KMS-11 (cell line): ENCODE measurements around the gene LEO1.

Source experiments
- H2AFZ ChIP-seq: fragments of 200-600 bp; sonication (generic); 2 replicates; pipeline ENCODE4 v1.6.1; 2016; ENCODE audit warnings: antibody characterized with exemption, mixed run types, low read depth
- H3K27ac ChIP-seq: fragments of 200-600 bp; sonication (generic); 2 replicates; pipeline ENCODE4 v1.6.1; 2016; ENCODE audit warnings: mild to moderate bottlenecking, mixed run types
- H3K27me3 ChIP-seq: fragments of 200-600 bp; sonication (generic); 2 replicates; pipeline ENCODE4 v1.6.1; 2017; ENCODE audit warnings: mild to moderate bottlenecking, low read depth, mixed run types, moderate library complexity; ENCODE audit not compliant: insufficient read depth
- H3K36me3 ChIP-seq: fragments of 200-600 bp; sonication (generic); 2 replicates; pipeline ENCODE4 v1.6.1; 2017; ENCODE audit warnings: mild to moderate bottlenecking, mixed run types; ENCODE audit not compliant: insufficient read depth
- H3K4me1 ChIP-seq: fragments of 200-600 bp; sonication (generic); 2 replicates; pipeline ENCODE4 v1.6.1; 2016; ENCODE audit warnings: mild to moderate bottlenecking, low read depth, mixed run types; ENCODE audit not compliant: poor library complexity, severe bottlenecking
- H3K4me2 ChIP-seq: fragments of 200-600 bp; sonication (generic); 2 replicates; pipeline ENCODE4 v1.7.0; 2016; ENCODE audit warnings: mild to moderate bottlenecking, mixed run types
- H3K4me3 ChIP-seq: fragments of 200-600 bp; sonication (generic); IDR thresholded peaks from 2 replicates; pipeline ENCODE4 v1.6.1; 2017; ENCODE audit warnings: low read depth, low read length, mixed read lengths; ENCODE audit not compliant: insufficient read depth
- H3K79me2 ChIP-seq: fragments of 200-600 bp; sonication (generic); 2 replicates; pipeline ENCODE4 v1.6.1; 2016; ENCODE audit warnings: low read depth, mixed run types; ENCODE audit not compliant: insufficient read depth
- H3K9ac ChIP-seq: fragments of 200-600 bp; sonication (generic); 2 replicates; pipeline ENCODE4 v1.6.1; 2016; ENCODE audit warnings: mild to moderate bottlenecking, mixed run types
- H4K20me1 ChIP-seq: fragments of 200-600 bp; sonication (generic); 2 replicates; pipeline ENCODE4 v1.6.1; 2016; ENCODE audit warnings: mild to moderate bottlenecking, mixed run types; ENCODE audit not compliant: insufficient read depth
- CTCF ChIP-seq: fragments of 200-600 bp; sonication (generic); conservative IDR thresholded peaks from 2 replicates; pipeline ENCODE4 v1.6.1; 2017; ENCODE audit warnings: low read depth, mild to moderate bottlenecking, antibody characterized with exemption, low read length, moderate library complexity, mixed read lengths

The LEO1 gene

GRCh38 chr15:51909584-51909983 is 62.0 kb downstream of the LEO1 start:
- peaks cover 15% of the 10 kb centered on the region for H3K4me1 ChIP-seq
- no peak overlapping the region for H2AFZ ChIP-seq
- H3K4me3 ChIP-seq = no peak overlapping the region
- TF ChIP-seq CTCF = no peak
- no peaks in the 10 kb centered on the region for H3K36me3 ChIP-seq
- no peak overlapping the region for H3K9ac ChIP-seq
- no peaks in the 10 kb centered on the region for H3K79me2 ChIP-seq
- no peaks in the 10 kb centered on the region for H3K27me3 ChIP-seq
- no peaks in the 10 kb centered on the region for H4K20me1 ChIP-seq
- no peak overlapping the region for H3K27ac ChIP-seq
- H3K4me2 ChIP-seq = no peak overlapping the region

GRCh38 chr15:51908316-51908715 is 63.3 kb downstream of the LEO1 start:
- H3K36me3 ChIP-seq = no peaks in the 10 kb centered on the region
- H3K79me2 ChIP-seq = no peaks in the 10 kb centered on the region
- no peaks in the 10 kb centered on the region for H4K20me1 ChIP-seq
- H3K4me1 ChIP-seq = peaks cover 15% of the 10 kb centered on the region
- no peak overlapping the region for H3K4me3 ChIP-seq
- H3K4me2 ChIP-seq = no peak overlapping the region
- no peak overlapping the region for H2AFZ ChIP-seq
- H3K27ac ChIP-seq = no peak overlapping the region
- H3K27me3 ChIP-seq = no peaks in the 10 kb centered on the region
- no peak overlapping the region for H3K9ac ChIP-seq
- TF ChIP-seq CTCF = no peak

DNA sequence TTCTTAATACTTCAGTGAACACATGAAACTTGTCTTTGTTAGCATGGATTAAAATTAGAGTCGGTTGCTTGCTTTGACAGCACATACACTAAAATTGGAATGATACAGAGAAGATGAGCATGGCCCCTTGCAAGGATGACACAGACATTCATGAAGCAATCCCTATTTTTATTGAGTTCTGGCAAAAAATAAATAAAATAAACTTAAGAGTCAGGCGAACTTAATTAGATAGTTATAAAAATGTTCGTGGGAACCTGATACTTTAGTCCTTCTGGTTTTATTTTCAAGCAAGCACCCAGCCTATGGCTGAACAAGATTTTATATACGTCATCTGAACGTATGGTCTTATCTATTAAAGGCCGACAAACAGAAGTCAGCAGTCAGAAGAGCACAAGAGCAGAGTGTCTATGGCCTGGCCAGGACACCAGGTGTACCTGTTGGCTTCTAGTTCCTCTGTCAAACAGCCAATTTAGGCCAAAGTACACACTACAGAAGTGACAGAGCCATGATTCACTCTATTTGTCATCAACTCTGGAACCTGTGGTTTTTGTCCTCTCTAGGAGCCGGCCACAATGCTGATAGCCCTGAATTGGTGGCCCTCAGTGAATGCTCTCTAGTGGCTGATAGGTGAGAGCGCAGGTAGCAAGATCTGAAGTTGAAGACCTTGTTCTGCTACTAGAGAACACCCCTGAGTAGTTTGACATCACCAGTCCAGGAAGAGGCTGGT is 64.3 kb downstream of the LEO1 start:
- Histone ChIP-seq H3K4me1 (peaks cover 15% of the 10 kb centered on the region), H3K36me3 (no peaks in the 10 kb centered on the region), H3K4me3 (no peak overlapping the region), H4K20me1 (no peaks in the 10 kb centered on the region), H2AFZ (no peak overlapping the region), H3K4me2 (no peak overlapping the region), H3K27me3 (no peaks in the 10 kb centered on the region), H3K9ac (no peak overlapping the region), H3K27ac (no peak overlapping the region), H3K79me2 (no peaks in the 10 kb centered on the region)
- TF ChIP-seq CTCF = peak; percentile 48

DNA sequence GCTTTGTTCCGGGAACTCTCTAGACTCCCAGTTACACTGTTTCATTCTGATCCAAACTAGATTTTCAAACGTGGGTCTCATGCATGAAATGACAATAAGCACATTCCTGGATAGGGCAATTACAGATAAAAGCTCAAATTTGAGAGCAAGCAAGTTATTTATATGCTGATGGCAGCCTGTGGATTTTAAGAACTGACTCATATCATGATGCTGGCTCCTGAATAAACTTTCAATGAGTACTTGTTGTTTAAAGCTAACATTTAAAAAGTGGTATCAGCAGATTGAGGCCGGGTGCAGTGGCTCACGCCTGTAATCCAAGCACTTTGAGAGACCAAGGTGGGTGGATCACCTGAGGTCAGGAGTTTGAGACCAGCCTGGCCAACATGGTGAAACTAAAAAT is 66.6 kb downstream of the LEO1 start:
- no peak overlapping the region for H3K4me2 ChIP-seq
- H3K9ac ChIP-seq = no peak overlapping the region
- no peak overlapping the region for H3K4me3 ChIP-seq
- H2AFZ ChIP-seq = no peak overlapping the region
- H4K20me1 ChIP-seq = no peaks in the 10 kb centered on the region
- no peak overlapping the region for H3K27ac ChIP-seq
- no peaks in the 10 kb centered on the region for H3K27me3 ChIP-seq
- H3K4me1 ChIP-seq = peaks cover 15% of the 10 kb centered on the region
- H3K79me2 ChIP-seq = no peaks in the 10 kb centered on the region
- no peak for TF ChIP-seq CTCF
- no peaks in the 10 kb centered on the region for H3K36me3 ChIP-seq
